ENCODE data around the gene MGAT5B.
A peak's percentile ranks its signal among the peaks of the same experiment; 100 is the strongest.

The MGAT5B gene

DNA sequence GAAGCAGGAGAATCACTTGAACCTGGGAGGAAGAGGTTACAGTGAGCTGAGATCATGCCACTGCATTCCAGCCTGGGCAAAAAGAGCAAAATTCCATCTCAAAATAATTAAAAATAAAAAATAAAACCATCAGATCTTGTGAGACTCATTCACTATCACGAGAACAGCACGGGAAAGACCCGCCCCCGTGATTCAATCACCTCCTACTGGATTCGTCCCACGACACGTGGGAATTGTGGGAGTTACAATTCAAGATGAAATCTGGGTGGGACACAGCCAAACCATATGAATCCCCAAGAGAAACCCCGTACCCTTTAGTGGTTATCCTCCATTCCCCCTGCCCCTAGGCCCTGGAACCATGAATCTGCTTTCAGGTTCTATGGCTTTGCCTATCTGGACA lies 15.4 kb upstream of the MGAT5B start:
- H3K27ac ChIP-seq (ENCODE audit: low read length), result no peak overlapping the region
- no peaks in the 10 kb centered on the region for H3K36me3 ChIP-seq (ENCODE audit: control insufficient read depth, low read depth, low read length)
- no peaks in the 10 kb centered on the region for H3K27me3 ChIP-seq (ENCODE audit: control insufficient read depth, insufficient read depth, low read length)
- no peaks in the 10 kb centered on the region for H3K4me1 ChIP-seq (ENCODE audit: control insufficient read depth, low read depth, low read length)
- no peak overlapping the region for H3K4me3 ChIP-seq (ENCODE audit: low read length)
- no peak overlapping the region for H3K9ac ChIP-seq (ENCODE audit: low read length)
- no peaks in the 10 kb centered on the region for H3K9me3 ChIP-seq (ENCODE audit: control insufficient read depth, low read depth, low read length)

DNA sequence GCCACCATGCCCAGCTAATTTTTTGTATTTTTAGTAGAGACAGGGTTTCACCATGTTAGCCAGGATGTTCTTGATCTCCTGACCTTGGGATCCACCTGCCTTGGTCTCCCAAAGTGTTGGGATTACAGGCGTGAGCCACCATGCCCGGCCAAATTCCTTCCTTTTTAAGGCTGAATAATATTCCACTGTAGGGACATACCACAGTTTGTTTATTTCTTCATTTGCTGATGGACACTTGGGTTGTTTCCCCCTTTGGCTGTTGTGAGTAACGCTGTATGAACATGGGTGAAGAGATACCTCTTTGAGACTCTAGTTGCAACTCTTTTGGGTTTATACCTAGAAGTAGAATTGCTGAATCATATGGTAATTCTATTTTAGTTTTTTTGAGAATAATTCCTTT lies 13.1 kb upstream of the MGAT5B start:
- Histone ChIP-seq H3K9ac (ENCODE audit: low read length) (no peak overlapping the region), H3K36me3 (ENCODE audit: control insufficient read depth, low read depth, low read length) (no peaks in the 10 kb centered on the region), H3K27me3 (ENCODE audit: control insufficient read depth, insufficient read depth, low read length) (no peaks in the 10 kb centered on the region), H3K4me3 (ENCODE audit: low read length) (no peak overlapping the region), H3K27ac (ENCODE audit: low read length) (no peak overlapping the region), H3K9me3 (ENCODE audit: control insufficient read depth, low read depth, low read length) (no peaks in the 10 kb centered on the region), H3K4me1 (ENCODE audit: control insufficient read depth, low read depth, low read length) (no peaks in the 10 kb centered on the region)

DNA sequence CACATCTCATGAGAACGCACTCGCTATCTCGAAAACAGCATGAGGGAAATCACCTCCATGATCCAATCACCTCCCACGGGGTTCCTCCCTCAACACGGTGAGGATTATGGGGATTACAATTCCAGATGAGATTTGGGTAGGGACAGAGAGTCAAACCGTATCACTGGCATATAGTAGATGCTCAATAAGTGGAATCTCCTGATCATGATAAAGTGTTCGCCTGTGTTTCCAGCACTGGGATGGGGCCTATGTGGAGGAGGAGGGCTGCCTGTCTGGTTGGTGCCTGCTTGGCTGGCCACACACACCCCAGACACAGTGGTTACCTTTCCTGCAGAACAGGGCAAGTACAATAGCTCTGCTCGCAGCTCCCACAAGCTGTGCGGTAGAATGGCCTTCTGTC lies 6.1 kb upstream of the MGAT5B start:
- Histone ChIP-seq H3K4me3 (ENCODE audit: low read length) (no peak overlapping the region), H3K4me1 (ENCODE audit: control insufficient read depth, low read depth, low read length) (no peaks in the 10 kb centered on the region), H3K27me3 (ENCODE audit: control insufficient read depth, insufficient read depth, low read length) (peaks cover 6% of the 10 kb centered on the region), H3K36me3 (ENCODE audit: control insufficient read depth, low read depth, low read length) (no peaks in the 10 kb centered on the region), H3K9ac (ENCODE audit: low read length) (no peak overlapping the region), H3K9me3 (ENCODE audit: control insufficient read depth, low read depth, low read length) (no peaks in the 10 kb centered on the region), H3K27ac (ENCODE audit: low read length) (no peak overlapping the region)

DNA sequence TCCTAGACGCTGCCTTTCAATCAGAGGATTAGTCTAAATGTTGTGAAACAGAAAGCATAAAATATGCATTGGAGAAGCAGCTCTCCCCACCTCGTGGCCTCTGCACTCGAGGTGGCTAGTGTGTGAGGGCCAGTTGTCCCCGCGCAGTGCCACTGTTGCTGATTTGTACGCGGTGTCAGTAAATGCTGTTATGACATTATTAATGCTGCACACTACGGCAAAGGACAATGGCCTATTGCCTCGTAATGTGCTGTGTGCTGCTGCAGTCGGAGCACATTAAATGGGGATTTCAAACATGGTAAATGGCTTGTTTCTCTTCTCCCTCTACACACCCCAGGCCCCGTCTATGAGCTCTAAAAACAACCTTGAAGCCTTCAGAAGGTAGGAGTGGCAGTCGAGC lies 5.7 kb upstream of the MGAT5B start:
- no peak overlapping the region for H3K27ac ChIP-seq (ENCODE audit: low read length)
- H3K36me3 ChIP-seq (ENCODE audit: control insufficient read depth, low read depth, low read length), result no peaks in the 10 kb centered on the region
- peaks cover 2% of the 10 kb centered on the region for H3K4me1 ChIP-seq (ENCODE audit: control insufficient read depth, low read depth, low read length)
- H3K27me3 ChIP-seq (ENCODE audit: control insufficient read depth, insufficient read depth, low read length), result peaks cover 11% of the 10 kb centered on the region
- H3K9ac ChIP-seq (ENCODE audit: low read length), result no peak overlapping the region
- H3K4me3 ChIP-seq (ENCODE audit: low read length), result no peak overlapping the region
- H3K9me3 ChIP-seq (ENCODE audit: control insufficient read depth, low read depth, low read length), result no peaks in the 10 kb centered on the region

DNA sequence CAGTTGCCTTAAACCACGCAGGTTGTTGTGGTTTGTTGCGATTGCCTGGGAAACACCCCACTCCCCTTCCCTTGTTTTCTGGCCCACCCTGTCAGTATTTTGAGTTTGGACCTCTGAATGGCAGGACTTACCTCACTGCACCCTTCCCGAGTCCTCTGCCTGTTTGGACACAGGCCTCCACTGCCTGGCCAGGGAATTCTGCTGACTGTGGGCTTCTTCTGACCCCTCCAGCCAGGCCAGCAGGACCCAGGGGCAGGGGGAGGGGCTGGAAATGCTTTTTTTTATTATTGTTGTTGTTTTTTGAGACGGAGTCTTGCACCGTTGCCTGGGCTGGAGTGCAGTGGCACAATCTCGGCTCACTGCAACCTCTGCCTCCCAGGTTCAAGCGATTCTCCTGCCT lies 4.2 kb upstream of the MGAT5B start:
- Histone ChIP-seq H3K27ac (ENCODE audit: low read length) (no peak overlapping the region), H3K36me3 (ENCODE audit: control insufficient read depth, low read depth, low read length) (no peaks in the 10 kb centered on the region), H3K9me3 (ENCODE audit: control insufficient read depth, low read depth, low read length) (no peaks in the 10 kb centered on the region), H3K27me3 (ENCODE audit: control insufficient read depth, insufficient read depth, low read length) (peaks cover 20% of the 10 kb centered on the region), H3K9ac (ENCODE audit: low read length) (no peak overlapping the region), H3K4me1 (ENCODE audit: control insufficient read depth, low read depth, low read length) (peaks cover 7% of the 10 kb centered on the region), H3K4me3 (ENCODE audit: low read length) (no peak overlapping the region)

DNA sequence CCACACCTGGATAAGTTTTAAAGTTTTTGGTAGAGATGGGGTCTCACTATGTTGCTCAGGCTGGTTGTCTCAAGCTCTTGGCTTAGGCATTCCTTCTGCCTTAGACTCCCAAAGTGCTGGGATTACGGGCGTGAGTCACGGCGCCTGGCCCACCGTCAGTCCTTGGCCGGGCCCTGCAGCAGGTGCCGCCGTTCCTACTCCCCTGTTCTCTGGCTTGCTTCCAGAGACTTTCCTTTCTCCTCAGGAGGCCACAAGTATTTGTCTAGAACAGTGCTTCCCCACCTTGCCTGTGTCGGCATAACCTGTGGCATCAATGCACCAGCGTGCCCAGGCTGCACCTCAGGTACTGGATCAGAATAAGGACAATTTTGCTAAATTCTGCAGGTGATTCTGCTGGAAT lies 3.0 kb upstream of the MGAT5B start:
- no peak overlapping the region for H3K9ac ChIP-seq (ENCODE audit: low read length)
- peaks cover 31% of the 10 kb centered on the region for H3K27me3 ChIP-seq (ENCODE audit: control insufficient read depth, insufficient read depth, low read length)

DNA sequence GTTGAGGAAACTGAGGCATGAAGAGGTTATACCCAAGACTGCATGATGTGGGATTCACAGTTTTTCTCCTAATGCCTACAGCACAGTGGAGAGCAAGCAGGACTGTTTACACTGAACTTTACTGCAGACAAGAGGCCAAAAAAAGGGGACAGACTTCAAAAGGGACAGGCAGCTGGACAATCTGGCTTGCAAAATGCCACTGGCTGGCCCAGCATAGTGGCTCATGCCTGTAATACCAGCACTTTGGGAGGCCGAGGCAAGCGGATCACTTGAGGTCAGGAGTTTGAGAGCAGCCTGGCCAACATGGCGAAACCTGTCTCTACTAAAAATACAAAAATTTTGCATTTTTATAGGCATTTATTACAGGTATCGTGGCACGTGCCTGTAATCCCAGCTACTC lies 2.0 kb upstream of the MGAT5B start:
- Histone ChIP-seq H3K9ac (ENCODE audit: low read length) (no peak overlapping the region), H3K4me1 (ENCODE audit: control insufficient read depth, low read depth, low read length) (peaks cover 7% of the 10 kb centered on the region)

More for the DNA sequence above, 3.0 kb upstream of the MGAT5B start:
- H3K36me3 ChIP-seq (ENCODE audit: control insufficient read depth, low read depth, low read length), result no peaks in the 10 kb centered on the region
- peaks cover 7% of the 10 kb centered on the region for H3K4me1 ChIP-seq (ENCODE audit: control insufficient read depth, low read depth, low read length)
- H3K9me3 ChIP-seq (ENCODE audit: control insufficient read depth, low read depth, low read length), result no peaks in the 10 kb centered on the region
- H3K4me3 ChIP-seq (ENCODE audit: low read length), result no peak overlapping the region
- no peak overlapping the region for H3K27ac ChIP-seq (ENCODE audit: low read length)

DNA sequence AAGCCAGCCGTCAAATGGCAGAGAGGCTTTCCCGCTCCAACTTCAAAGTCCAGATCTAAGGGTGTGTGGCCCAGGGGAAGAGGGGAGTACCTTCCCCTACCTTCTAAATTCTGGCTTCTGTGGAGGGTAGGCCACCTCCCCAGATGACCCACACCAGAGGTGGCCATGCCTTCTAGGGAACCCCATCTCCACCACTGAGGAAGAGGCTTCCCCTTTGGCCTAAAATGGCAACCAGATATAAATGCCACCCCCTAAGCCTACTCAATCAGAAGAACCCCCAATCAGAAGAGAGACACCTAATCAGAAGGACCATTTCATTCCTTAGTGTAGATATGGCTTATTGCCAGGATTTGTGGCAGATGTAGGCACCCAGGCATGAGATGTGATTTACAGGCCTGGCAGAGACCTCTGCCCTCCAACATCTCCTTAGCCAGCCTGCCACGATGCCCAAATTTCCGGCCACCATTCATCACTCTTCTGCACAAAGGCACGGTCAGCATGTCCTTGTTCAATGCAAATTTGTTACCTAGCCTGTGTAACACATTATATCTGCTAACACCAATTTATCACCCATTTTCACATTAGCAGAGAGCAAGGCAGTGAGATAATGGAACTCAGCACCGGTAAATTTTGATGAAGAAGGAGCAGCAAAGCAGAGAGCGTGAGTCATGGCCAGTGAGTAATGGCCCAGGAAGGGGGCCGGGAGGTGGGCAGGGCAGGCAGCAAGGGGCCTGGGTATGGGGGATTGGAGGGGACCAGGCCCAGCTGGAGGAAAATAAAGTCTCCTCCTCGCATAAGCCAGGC lies 1.2 kb upstream of the MGAT5B start:
- H3K9me3 ChIP-seq (ENCODE audit: control insufficient read depth, low read depth, low read length), result no peaks in the 10 kb centered on the region
- no peaks in the 10 kb centered on the region for H3K36me3 ChIP-seq (ENCODE audit: control insufficient read depth, low read depth, low read length)
- H3K27ac ChIP-seq (ENCODE audit: low read length), result no peak overlapping the region
- peaks cover 37% of the 10 kb centered on the region for H3K27me3 ChIP-seq (ENCODE audit: control insufficient read depth, insufficient read depth, low read length)
- peaks cover 7% of the 10 kb centered on the region for H3K4me1 ChIP-seq (ENCODE audit: control insufficient read depth, low read depth, low read length)
- no peak overlapping the region for H3K9ac ChIP-seq (ENCODE audit: low read length)
- peak overlapping the region; percentile 62 for H3K4me3 ChIP-seq (ENCODE audit: low read length)

More for the DNA sequence above, 2.0 kb upstream of the MGAT5B start:
- H3K36me3 ChIP-seq (ENCODE audit: control insufficient read depth, low read depth, low read length), result no peaks in the 10 kb centered on the region
- H3K27ac ChIP-seq (ENCODE audit: low read length), result no peak overlapping the region
- no peaks in the 10 kb centered on the region for H3K9me3 ChIP-seq (ENCODE audit: control insufficient read depth, low read depth, low read length)
- H3K4me3 ChIP-seq (ENCODE audit: low read length), result no peak overlapping the region
- H3K27me3 ChIP-seq (ENCODE audit: control insufficient read depth, insufficient read depth, low read length), result peaks cover 37% of the 10 kb centered on the region

DNA sequence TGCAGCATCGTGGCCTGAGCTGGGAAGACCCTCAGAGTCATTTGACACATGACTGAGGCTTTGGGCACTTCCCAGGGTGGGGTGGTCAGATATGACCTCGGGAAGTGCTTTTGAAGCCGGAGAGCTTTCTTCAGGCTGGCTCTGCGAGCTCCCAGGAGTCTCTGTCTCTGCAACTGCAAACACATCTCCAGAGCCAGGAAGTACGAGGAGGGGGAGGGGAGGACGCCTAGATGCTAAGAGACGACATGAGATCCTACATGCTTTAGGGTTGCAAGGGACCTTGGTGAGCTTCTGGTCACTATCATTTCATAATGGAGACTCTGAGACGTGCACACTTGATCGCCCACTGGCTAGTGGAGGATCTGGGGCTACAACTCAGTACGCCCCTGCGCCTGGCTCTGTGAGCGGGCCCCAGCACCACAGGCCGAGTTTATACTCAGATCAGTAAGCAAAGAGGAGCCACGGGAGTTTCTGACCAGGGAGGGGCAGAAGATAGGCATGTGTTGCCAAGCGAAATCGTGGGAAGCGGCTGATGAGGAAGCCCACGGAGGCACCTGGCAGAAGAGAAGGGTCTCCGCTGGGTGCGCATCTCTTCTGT lies 527 bp upstream of the MGAT5B start:
- Histone ChIP-seq H3K36me3 (ENCODE audit: control insufficient read depth, low read depth, low read length) (no peaks in the 10 kb centered on the region), H3K4me1 (ENCODE audit: control insufficient read depth, low read depth, low read length) (peaks cover 7% of the 10 kb centered on the region), H3K9ac (ENCODE audit: low read length) (no peak overlapping the region), H3K4me3 (ENCODE audit: low read length) (peak overlapping the region; percentile 62), H3K27ac (ENCODE audit: low read length) (no peak overlapping the region), H3K9me3 (ENCODE audit: control insufficient read depth, low read depth, low read length) (no peaks in the 10 kb centered on the region), H3K27me3 (ENCODE audit: control insufficient read depth, insufficient read depth, low read length) (peaks cover 37% of the 10 kb centered on the region)

DNA sequence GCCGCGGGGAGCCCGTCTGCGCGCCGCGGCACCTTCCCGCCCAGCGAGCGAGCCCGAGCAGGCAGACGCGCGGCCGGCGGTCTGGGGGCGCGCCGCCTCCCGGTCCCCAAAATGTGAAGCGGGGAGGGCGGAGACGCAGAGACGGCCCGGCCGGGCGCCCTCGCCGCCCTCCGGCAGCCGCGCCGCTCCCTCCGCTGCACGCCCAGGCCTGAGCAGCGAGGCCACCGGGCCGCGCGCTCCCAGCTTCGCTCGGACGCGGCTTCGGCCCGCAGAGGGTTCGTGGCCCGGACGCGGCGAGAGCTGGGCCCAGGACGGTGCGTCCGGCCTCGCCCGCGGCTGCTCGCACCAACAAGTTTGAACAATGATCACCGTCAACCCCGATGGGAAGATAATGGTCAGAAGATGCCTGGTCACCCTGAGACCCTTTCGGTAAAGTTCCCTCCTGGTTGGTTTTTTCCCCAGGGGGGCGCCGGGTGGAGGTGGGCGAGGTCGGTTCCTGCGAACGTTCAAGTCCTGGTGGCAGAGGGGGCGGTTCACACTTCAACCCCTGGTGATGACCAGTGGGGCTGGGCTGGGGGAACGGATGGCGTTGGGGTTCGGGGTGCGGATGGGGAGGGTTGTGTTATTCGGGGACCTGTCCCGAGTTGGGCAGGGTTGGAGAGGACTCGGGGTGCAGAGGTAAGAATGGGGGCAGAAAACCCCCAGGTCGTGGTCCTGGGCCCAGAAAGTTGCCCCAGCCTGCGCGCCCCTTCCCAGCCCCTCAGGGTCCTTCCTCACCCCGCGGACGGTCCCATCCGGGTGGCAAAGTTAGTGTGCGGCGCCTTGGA lies 678 bp downstream of the MGAT5B start:
- Histone ChIP-seq H3K36me3 (ENCODE audit: control insufficient read depth, low read depth, low read length) (no peaks in the 10 kb centered on the region), H3K4me3 (ENCODE audit: low read length) (peak overlapping the region; percentile 55), H3K4me1 (ENCODE audit: control insufficient read depth, low read depth, low read length) (peaks cover 7% of the 10 kb centered on the region), H3K27ac (ENCODE audit: low read length) (no peak overlapping the region), H3K9me3 (ENCODE audit: control insufficient read depth, low read depth, low read length) (no peaks in the 10 kb centered on the region), H3K27me3 (ENCODE audit: control insufficient read depth, insufficient read depth, low read length) (peaks cover 37% of the 10 kb centered on the region), H3K9ac (ENCODE audit: low read length) (no peak overlapping the region)

DNA sequence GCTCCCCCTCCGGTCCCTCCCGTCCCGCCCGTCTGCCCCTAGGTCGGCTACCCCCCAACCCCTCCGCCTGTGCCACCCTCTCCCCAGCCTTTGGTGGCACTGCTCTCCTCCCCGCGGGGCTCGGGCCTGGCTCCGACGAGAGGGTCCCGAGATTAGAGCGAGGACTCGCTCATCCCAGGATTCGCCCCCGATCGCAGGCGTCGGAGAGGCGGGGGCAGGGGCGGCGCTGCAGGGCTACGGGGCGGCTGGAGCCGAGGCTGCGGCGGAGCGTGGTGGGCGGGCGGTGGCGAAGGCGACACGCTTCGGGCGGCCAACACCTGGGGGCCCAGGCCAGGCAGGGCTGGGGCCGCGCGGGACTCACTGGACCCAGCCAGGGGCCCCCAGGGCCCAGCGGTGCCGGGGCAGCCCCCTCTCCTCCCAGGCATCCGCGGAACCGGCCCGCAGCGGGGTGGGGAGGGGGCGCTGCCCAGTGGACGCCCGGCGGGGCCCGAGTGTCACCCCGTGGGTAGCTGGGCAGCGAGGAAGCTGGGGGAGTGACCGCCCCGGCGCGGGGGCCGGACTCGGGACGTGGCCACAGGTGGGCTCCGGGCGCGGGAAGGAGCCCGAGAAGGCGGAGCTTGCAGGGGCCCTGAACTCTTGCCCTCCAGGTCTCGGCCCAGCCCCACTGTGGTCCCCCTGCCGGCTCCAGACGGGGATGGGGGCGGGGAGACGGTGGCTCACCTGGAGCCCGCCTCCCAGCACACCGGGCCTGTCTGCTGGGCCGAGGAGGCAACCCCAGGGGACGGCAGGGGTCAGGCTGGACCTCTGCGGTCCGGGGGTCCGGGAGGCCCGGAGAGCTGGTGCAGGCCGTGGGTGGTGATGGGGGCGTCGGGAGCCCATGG lies 1.5 kb downstream of the MGAT5B start:
- H3K27me3 ChIP-seq (ENCODE audit: control insufficient read depth, insufficient read depth, low read length), result peaks cover 37% of the 10 kb centered on the region
- peak overlapping the region; percentile 55 for H3K4me3 ChIP-seq (ENCODE audit: low read length)
- no peaks in the 10 kb centered on the region for H3K9me3 ChIP-seq (ENCODE audit: control insufficient read depth, low read depth, low read length)
- peaks cover 7% of the 10 kb centered on the region for H3K4me1 ChIP-seq (ENCODE audit: control insufficient read depth, low read depth, low read length)
- no peak overlapping the region for H3K9ac ChIP-seq (ENCODE audit: low read length)
- H3K27ac ChIP-seq (ENCODE audit: low read length), result no peak overlapping the region
- no peaks in the 10 kb centered on the region for H3K36me3 ChIP-seq (ENCODE audit: control insufficient read depth, low read depth, low read length)
